Activated T-cell treated with anti-CD3 and anti-CD28 coated beads, Interleukin-2, amount 50 U/mL, for 4 hours (primary cell): Measurements from ENCODE around the gene CBLL1. TPM values are rescaled to one million over a fixed set of nuclear protein-coding genes. Genes with fewer than 3 reads are reported as not detected.

Experiments
- total RNA-seq, 3 donors: library from RNA; stranded (reverse); gene quantifications; one replicate each; pipeline ENCODE4 v1.2.1, GENCODE V29; 2021

CBLL1 gene
- total RNA-seq, 3 donors from 2014 or later = 37.2 to 45.9 (median 42.7) TPM

Other genes starting within 250 kb of the CBLL1 start
- 10 to 100 TPM; 30.3 to 40.9 (median 40.0) TPM for gene COG5, start 180.2 kb upstream of the CBLL1 start, total RNA-seq
- 10 to 100 TPM in 1 of 3 donors, 1 to 10 TPM in 2; 9.5 to 11.6 (median 9.5) TPM for gene DUS4L, start 180.2 kb upstream of the CBLL1 start, total RNA-seq
- 10 to 100 TPM; 26.5 to 29.2 (median 27.8) TPM for gene BCAP29, start 163.9 kb upstream of the CBLL1 start, total RNA-seq
- 1 to 10 TPM in 1 of 3 donors, under 1 TPM in 2; 0.68 to 2.0 (median 0.71) TPM for gene SLC26A4, start 83.3 kb upstream of the CBLL1 start, total RNA-seq
- gene SLC26A3, start 59.1 kb downstream of the CBLL1 start, total RNA-seq = under 1 TPM; 0.19 to 0.48 (median 0.37) TPM
- gene DLD, start 147.0 kb downstream of the CBLL1 start, total RNA-seq = 100 to 1,000 TPM; 100 to 105 (median 103) TPM